ENCODE data around the gene NRGN. TPM values are rescaled to one million over a fixed set of nuclear protein-coding genes. Genes with fewer than 3 reads are reported as not detected.

Gene NRGN
- polyA plus RNA-seq (ENCODE audit: insufficient read length in 12 of 12), result 10 to 100 TPM in 2 of 12 donors, 1 to 10 TPM in 9, not detected in 1; 3.1 to 14.5 (median 5.1) TPM
- long read RNA-seq, donor 1, result 0 reads
- long read RNA-seq, donor 2, result 0 reads
- long read RNA-seq, donor 3, result 0 reads
- long read RNA-seq, donor 4, result 0 reads
- long read RNA-seq, donor 5, result 0 reads
- long read RNA-seq, donor 6, result 0 reads
- long read RNA-seq, donor 7, result 0 reads
- long read RNA-seq, donor 8, result 0 reads
- long read RNA-seq, donor 9, result 0 reads
- long read RNA-seq, donor 10, result 0 reads
- long read RNA-seq, donor 11, result 0 reads

DNA sequence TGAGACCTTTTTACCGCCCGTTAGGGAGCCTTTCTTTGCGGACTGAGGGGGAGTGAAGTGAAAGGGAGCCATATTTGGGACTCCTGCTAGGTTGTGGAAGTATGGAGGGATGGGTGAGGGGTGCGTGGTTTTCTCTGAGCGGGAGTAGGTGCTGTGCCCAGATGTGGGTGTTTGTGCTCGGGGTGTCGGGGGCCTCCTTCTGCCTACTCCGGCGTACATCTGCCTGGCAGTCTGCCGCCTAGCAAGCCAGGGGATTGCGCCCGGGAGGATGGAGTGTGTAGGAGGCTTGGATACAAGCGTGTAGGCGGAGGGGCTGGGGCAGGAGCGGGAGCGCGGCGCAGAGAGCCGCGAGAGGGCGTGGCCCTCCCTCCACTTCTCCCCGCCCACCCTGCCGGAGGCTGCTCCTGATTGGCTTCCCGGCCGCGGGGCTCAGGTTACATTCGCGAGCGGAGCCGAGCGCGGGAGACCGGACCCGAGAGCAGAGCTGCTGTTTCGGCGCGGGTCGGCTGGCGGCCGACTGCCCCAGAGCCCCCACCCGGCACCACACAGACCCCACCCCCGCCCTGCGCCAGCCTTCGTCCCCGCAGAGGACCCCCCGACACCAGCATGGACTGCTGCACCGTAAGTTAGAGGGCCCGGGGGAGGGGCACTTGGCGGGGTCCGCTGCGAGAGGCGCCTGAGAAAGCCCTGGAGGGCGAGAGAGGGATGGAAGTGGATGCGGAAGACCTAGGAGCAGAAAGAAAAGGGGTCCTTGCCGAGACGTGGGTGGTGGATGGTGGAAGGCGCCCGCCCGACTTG, at the start of gene NRGN:
Gene NRGN (plus strand): TSS at position 464 of the 798 bp plus-strand sequence. CDS start 143 bp downstream, at position 607.
- peak; percentile 93 for DNase-seq

DNA sequence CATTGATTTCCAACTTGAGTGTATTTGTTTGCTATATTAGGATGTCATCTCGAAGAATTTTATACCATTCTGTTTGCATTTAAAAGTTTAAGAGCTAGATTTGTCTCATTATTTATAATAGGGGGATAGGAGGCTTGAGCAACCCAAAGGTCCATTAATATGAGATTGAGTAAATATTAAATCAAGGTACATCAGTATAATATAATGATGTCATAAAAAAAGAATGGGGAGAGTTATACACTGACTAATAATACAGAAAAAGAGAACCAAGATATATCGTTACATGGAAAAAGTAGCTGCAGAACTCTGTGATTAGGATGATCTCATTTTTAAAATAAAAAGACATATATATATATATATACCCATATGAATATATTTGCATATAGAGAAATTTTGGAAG, 46.6 kb upstream of the NRGN start:
- DNase-seq, result no peak

DNA sequence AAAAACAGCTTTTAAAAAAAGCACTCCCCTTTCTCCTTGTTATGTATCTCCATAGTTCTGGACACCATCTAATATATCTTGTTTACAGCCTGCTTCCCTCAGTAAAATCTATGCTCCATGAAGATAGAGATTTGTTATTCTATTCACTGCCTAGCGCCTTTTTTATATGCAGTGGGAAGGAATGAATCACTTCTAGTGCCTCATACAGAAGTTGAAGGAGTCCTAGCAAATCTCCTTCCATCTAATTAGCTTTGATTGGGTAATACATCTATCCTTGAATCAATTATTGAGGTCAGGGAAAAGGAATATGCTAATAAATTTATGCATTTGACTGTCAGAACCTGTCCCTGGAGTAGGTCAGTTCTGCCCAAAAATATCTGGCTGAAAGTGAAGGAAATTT, 40.2 kb upstream of the NRGN start:
- DNase-seq, result no peak

DNA sequence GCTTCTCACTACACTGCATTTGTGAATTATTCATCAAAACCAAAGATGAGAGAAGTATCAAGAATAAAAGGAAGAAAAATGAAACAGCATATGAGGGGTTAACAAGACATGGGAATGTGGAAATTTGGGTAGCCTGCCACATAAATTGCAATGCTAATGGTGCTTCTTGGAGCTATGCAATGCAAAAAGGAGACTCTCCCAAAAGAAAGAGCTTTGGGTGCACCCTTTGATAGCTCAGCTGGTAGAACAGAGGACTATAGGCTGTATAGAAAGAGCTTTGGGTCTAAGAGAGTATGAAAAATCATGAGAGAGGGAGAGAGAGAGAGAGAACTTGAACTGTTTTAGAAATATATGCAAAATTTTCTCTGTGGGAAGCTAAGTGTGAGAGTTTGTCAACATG, 39.7 kb upstream of the NRGN start:
- DNase-seq, result no peak

DNA sequence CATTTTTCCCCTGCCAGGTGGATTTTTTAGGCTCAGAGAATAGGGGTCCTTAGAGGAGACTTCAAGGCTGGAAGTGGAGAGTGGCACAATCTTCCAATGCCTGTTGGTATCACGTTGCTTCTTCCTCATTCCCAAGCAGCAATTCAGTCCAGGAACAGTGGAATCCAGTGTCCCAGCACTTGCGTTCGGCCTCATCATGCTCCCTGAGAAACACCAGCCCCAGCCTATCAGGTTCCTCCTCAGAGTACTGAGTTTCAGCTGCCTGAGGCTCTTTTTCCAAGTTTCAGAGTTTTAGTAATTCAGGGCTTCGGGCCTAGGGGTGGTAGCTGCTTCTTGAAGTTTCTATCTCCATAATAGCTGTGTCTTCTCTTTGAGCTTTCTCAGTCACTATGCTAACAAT, 31.9 kb upstream of the NRGN start:
- no peak for DNase-seq

- no peak for DNase-seq
These were observed 27.4 kb upstream of the NRGN start for GRCh38 chr11:124712392-124712791.

GRCh38 chr11:124716591-124716990, 23.2 kb upstream of the NRGN start:
- DNase-seq, result no peak

- DNase-seq, result no peak
These were observed 22.3 kb upstream of the NRGN start for GRCh38 chr11:124717421-124717785.

DNA sequence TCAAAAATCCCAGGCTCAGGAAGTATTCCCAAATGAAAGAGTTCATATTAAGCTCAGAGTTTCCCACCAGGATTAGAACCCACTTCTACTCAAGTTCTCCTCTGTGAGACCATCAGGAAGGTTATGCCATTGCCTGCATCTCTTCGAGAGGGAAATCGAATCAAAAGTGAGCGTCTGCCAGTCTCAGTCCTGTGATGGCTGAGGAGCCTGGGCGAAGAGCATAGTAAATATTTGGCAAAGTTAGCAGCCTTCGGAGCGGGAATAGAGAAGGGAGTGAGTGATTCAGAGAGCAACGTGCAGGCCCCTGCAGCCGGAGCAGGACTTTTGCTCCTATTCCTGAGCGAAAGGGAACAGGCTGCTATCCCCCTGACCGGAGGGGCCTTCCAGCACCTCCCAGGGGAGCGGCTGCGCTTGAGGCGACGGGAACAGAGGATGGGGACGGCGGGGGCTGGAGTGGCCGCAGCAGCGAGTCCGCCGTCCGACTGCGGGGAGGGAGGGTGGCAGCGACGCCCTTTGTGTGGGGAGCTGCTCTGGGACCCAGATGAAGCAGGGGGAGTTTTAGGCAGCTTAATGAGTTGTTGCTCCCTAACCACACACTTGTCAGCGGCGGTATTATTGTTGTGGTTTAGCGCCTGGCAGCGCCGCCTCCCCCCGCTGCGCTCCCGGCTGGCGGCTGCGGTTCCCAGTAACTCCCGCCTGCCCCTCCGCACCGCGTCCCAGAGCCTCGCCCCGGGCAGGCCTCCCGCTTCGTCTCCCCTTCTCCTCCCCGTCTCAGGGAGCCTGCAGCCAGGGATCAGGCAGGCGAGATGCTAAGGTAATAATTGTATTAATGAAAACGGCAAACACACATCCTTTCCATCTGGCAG, 21.7 kb upstream of the NRGN start:
- no peak for DNase-seq

DNA sequence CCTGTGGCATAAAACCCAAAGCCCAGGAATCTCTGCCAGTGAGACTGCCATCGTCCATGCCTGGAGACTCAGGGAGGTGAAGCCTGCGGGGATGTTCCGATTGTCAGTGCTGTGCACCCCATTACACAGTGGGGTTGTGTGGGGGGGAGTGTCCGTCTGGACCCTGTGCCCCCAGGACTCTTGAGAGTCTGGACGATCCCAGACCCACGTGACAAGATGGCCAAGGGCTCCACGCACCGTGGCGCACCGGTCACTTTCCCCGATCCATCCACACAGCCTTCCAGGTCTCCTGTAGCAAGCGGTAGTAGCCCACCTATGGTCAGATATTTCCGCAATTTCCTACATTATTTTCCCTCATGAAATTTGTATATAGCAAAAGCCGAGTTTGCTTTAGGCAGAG, 20.9 kb upstream of the NRGN start:
- DNase-seq, result no peak

DNA sequence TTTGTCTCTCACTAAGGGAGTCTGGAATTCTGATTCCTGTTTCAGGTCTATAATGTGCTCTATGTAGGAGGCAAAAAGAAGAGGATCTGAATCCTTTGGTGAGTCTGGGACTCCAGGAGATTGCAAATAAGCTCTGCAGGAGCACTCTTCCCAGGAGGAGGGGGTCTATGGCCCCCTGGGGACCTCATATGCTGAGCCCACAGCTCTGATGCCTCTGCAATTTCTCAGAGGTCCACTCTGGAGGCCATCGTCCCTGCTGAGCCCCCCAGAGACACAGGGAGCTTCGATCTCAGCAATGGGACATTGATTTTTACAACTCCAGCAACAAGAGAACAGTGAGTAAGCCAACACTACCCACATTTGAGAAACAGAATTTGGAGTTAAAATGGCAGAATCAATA, 20.2 kb upstream of the NRGN start:
- no peak for DNase-seq

GRCh38 chr11:124722176-124722575, 17.6 kb upstream of the NRGN start:
- DNase-seq, result no peak

DNA sequence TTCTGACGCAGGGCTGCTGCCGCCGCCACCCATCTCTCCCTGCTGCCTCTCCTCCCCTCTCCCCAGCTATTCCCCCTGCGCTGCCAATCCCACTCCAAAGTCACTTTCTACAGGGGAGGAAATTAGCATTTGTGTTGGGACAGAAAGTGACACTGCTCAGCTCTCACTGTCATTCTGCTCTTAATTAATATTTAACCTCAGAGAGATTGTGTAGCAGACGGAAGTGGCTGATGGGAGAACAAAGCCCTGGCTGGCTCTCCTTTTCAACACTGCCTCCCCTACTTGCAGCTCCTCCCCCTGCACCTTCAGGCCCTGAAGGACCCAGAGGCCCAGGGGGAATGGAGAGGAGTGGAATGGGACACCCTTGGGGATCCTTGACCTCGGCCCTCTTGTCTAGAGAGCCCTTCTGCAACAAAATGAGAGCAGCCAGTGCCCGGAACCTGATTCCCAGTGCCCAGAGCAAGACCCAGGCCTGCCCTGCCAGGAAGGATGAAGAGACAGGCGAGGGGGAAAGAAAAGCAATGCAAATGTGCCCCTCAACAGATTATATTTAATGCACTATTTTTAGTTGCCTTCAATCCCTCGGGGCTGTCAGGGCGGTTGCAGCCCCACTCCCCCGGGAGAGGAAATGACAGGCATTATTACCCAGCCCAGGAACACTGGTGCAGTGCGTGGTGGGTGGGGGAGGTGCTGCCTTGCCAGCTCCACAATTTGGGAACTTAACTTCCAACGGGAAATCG, 14.6 kb upstream of the NRGN start:
- no peak for DNase-seq

GRCh38 chr11:124725719-124726105, 14.0 kb upstream of the NRGN start:
- DNase-seq, result no peak

DNA sequence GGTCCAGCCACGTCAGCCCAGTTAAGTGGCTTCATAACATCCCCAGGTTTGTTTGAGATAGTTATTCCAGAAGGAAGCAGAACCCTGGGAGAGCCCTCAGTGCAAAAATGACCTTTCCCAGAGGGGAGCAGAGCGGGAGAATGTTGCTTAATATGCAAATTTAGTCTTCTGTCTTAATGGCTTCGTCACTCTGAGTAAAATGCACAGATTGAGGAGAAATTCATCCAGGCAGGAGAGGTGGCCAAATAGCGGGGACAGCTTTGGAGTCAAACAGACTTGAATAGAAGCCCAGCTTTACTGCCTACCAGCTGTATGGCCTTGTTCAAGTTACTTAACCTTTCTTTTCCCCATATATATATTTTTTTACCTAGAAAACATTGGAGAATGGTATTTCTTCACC, 12.3 kb upstream of the NRGN start:
- DNase-seq, result no peak

GRCh38 chr11:124728134-124728533, 11.6 kb upstream of the NRGN start:
- DNase-seq, result no peak

DNA sequence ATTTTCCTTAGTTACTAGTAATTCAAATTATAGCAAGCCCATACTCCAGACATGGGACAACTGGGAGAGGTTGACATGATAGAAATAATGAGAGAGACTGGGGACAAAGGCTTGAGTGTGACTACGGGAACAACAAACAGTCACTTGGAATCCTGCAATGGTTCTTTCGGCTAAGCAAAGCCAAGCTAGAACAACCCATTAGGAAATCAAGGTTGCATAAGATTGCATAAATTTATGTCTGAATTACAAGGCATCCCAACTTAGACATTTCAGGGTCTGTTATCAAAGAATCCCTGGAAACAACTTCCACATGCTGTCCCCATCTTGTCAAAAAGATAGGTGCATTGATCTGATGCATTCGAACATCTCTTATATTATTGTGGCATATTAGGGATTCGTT, 10.2 kb upstream of the NRGN start:
- no peak for DNase-seq

- no peak for DNase-seq
These were observed 7.5 kb upstream of the NRGN start for GRCh38 chr11:124732230-124732629.

DNA sequence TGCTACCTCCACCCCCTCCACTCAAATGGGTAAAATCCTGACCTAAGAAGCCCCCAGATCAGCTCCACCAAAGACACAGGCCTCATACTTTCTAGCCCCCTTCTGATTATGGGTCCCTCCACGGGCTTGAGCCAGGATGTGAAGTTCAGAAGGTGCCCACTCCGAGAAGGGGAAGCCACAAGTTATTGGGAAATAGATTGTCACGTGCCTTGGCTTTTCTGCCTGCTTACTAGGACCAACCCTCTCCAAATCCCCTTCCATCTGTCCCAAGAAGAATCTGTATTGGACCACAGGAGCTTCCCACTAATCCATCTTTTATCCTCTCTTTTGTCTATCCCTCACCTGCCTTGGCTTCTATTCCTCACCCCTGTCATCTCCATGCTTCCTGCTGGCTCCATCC, 3.0 kb upstream of the NRGN start:
- DNase-seq, result no peak

DNA sequence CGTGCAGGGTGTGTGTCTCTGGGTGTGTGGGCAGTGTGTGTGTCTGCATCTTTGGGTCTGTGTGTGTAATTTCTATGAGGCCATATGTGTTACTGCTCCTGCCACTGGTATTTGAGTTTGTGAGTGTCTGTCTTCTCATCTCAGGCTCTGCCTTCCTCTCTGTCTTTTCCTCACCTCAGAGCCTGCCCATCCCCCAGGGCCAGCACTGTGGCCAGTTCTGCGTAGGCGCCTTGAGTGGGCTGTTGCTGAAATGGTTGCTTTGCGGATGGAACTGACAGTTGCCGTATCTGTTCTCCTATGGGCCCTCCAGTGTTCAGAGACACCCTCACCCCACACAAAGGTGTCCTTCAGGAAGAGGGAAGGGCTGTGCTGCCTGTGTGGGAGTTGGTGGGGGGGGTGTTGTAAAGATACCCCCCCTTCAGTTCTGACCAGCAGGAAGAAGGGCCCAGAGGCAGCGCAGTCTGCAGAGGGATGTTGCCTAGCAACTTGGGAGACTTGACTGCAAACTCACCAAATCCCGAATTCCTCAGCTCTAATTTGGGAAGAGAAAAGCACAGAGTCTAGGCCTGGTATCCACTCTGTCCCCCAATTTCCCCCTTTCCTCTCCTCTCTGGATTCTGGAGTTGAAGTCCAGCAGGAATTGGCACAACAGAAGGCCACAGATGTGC, 2.0 kb upstream of the NRGN start:
- no peak for DNase-seq

DNA sequence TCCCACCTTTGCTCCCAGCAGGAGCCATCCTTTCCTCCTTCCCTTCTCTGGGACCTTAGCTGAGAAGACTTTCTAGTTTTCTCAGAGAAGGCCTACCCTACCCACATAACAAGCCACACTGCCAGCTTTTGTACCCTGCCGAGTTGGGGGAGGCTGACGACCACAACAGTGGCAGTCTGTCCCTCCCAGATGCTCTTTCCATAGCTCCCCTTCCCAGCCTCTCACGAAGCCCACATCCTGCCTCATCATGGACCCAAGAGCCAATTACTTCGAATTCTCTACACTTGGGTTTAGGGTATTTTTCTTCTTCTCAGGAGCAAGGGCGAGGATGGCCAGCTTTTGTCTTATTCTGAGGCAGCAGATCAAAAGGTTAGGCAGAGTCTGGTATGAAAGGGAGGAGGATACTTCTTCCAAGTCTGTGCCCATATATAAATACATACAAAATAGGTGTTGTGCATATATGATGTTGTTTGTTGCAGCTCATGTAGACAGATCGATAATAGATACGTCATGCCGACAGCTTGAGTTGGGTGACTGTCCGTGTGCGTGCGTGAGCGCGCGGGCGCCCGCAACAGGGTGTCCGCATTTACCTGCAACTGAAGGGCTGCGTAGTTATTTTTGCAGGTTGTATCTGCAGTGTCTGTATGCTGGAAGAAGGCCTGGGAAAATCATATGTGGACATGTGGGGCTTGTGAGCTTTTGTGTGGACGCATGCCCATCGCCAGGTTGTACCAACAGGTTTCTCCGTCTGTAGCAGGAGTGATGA, 846 bp upstream of the NRGN start:
- no peak for DNase-seq
